GM12891 (cell line): ENCODE data around the gene PHEX.

ENCODE experiments used
- POLR2A ChIP-seq: IDR thresholded peaks from 2 replicates; pipeline ENCODE4 v1.6.1; 2011; ENCODE audit warnings: low read depth, low read length, control low read depth
- TAF1 ChIP-seq: IDR thresholded peaks from 2 replicates; pipeline ENCODE4 v1.6.1; 2011; ENCODE audit warnings: low read depth, low read length, control low read depth

- TF ChIP-seq TAF1, result no peak
- no peak for TF ChIP-seq POLR2A
These were observed 115.1 kb downstream of the PHEX start for GRCh38 chrX:22147214-22147613.
